HCT116 (cell line): Measurements from ENCODE around the gene SH3GL1. TPM values are rescaled to one million over a fixed set of nuclear protein-coding genes. Genes with fewer than 3 reads are reported as not detected.
A peak's percentile ranks its signal among the peaks of the same experiment; 100 is the strongest.

Experiments
- ATAC-seq: fragments of 200-7000 bp; cut with Tn5 transposase; 2 replicates; pipeline ENCODE4 v1.9.1; 2020; ENCODE audit warnings: mild to moderate bottlenecking, moderate library complexity
- BruUV-seq: library from RNA; stranded (reverse); fragments of 400-500 nt; replicated peaks from 2 replicates; lab custom pipeline; 2021; lab: Mats Ljungman, UMichigan
- CTCF ChIA-PET: fragments of 300-600 bp; sonication (Branson Sonifier 250); formaldehyde crosslinking; loops from one replicate; lab custom pipeline; 2021; ENCODE audit warnings: antibody characterized with exemption; lab: Charles Lee
- POLR2A ChIA-PET: fragments of 300-600, 350-600 bp; sonication (Branson Sonifier 250); formaldehyde crosslinking; loops from one replicate; lab custom pipeline; 2021; ENCODE audit warnings: antibody characterized with exemption; lab: Charles Lee
- RAD21 ChIA-PET, 2 experiments: fragments of 300-600 bp; sonication (Branson Sonifier 250); formaldehyde crosslinking; loops; one replicate each; lab custom pipeline; 2023; ENCODE audit warnings: low total read pairs in 2 of 2; ENCODE audit not compliant: uncharacterized antibody in 2 of 2, unreplicated experiment in 2 of 2, low non-redundant PET in 1 of 2; lab: Charles Lee
- DNase-seq: peaks from one replicate; pipeline ENCODE4 v3.0.0-alpha.2; 2010; ENCODE audit warnings: low read depth, low spot score
- H2AFZ ChIP-seq: fragments of 200-600 bp; shearing (Covaris generic), sonication (generic); 2 replicates; pipeline ENCODE4 v1.6.1; 2017; ENCODE audit warnings: low read depth, mixed run types, mixed read lengths, antibody characterized with exemption, low read length; ENCODE audit not compliant: poor library complexity, severe bottlenecking
- H3K27ac ChIP-seq: 2 replicates; pipeline ENCODE4 v1.5.1; 2012; ENCODE audit warnings: low read depth, low read length
- H3K27me3 ChIP-seq: fragments of 200-600 bp; sonication (generic); 2 replicates; pipeline ENCODE4 v1.6.1; 2016; ENCODE audit warnings: mixed run types, low read length, mixed read lengths; ENCODE audit not compliant: insufficient read depth
- H3K36me3 ChIP-seq, 2 experiments: fragments of 200-500 bp in 1 of 2; fragments of 200-600 bp in 1 of 2; sonication (Bioruptor generic) in 1 of 2; sonication (generic) in 1 of 2; 2 replicates each; pipeline versions ENCODE4 v1.5.1 to v1.6.1; 2014 to 2016; ENCODE audit warnings: low read length in 2 of 2, inconsistent platforms in 1 of 2, mixed read lengths in 1 of 2, mixed run types in 1 of 2; ENCODE audit not compliant: insufficient read depth in 2 of 2, control insufficient read depth in 1 of 2
- H3K4me1 ChIP-seq, 2 experiments: fragments of 200-600 bp in 1 of 2; sonication (generic) in 1 of 2; 2 replicates each; pipeline versions ENCODE4 v1.5.1 to v1.6.1; 2012 to 2017; ENCODE audit warnings: low read length in 2 of 2, inconsistent platforms in 1 of 2, mild to moderate bottlenecking in 1 of 2, mixed read lengths in 1 of 2, mixed run types in 1 of 2, moderate library complexity in 1 of 2; ENCODE audit not compliant: insufficient read depth in 2 of 2, control insufficient read depth in 1 of 2
- H3K4me2 ChIP-seq: fragments of 200-600 bp; sonication (generic); 2 replicates; pipeline ENCODE4 v1.6.1; 2017; ENCODE audit warnings: mixed run types, low read length, mixed read lengths
- H3K4me3 ChIP-seq, 2 experiments: fragments of 200-600 bp in 1 of 2; sonication (generic) in 1 of 2; replicated peaks in 1 of 2; 2 replicates each; pipeline ENCODE4 v1.5.1; 2011 to 2016; ENCODE audit warnings: low read length in 2 of 2, control low read depth in 1 of 2, low read depth in 1 of 2, mild to moderate bottlenecking in 1 of 2, mixed read lengths in 1 of 2, mixed run types in 1 of 2
- H3K79me2 ChIP-seq: fragments of 200-600 bp; sonication (generic); 2 replicates; pipeline ENCODE4 v1.6.1; 2017; ENCODE audit warnings: mild to moderate bottlenecking, mixed run types, low read length, moderate library complexity, mixed read lengths; ENCODE audit not compliant: insufficient read depth
- H3K9ac ChIP-seq: fragments of 200-600 bp; sonication (generic); 2 replicates; pipeline ENCODE4 v1.6.1; 2016; ENCODE audit warnings: low read length, mixed read lengths
- H3K9me2 ChIP-seq: fragments of 200-600 bp; sonication (generic), shearing (Covaris generic); 2 replicates; pipeline ENCODE4 v1.6.1; 2017; ENCODE audit warnings: mixed run types, mild to moderate bottlenecking, moderate library complexity; ENCODE audit not compliant: insufficient read depth
- H3K9me3 ChIP-seq, 2 experiments: fragments of 200-500 bp in 1 of 2; fragments of 200-600 bp in 1 of 2; sonication (Bioruptor generic) in 1 of 2; sonication (generic) in 1 of 2; 2 replicates each; pipeline ENCODE4 v1.6.1; 2014 to 2017; ENCODE audit warnings: low read length in 2 of 2, mixed read lengths in 2 of 2, inconsistent platforms in 1 of 2, low read depth in 1 of 2, mild to moderate bottlenecking in 1 of 2, mixed run types in 1 of 2, moderate library complexity in 1 of 2; ENCODE audit not compliant: control insufficient read depth in 1 of 2, insufficient read depth in 1 of 2
- H4K20me1 ChIP-seq: fragments of 200-600 bp; sonication (generic), shearing (Covaris generic); 2 replicates; pipeline ENCODE4 v1.6.1; 2017; ENCODE audit warnings: mixed run types, mild to moderate bottlenecking, moderate library complexity; ENCODE audit not compliant: insufficient read depth
- CBX3 ChIP-seq: IDR thresholded peaks from 2 replicates; pipeline ENCODE4 v1.6.1; 2012; ENCODE audit warnings: low read depth
- CEBPB ChIP-seq: IDR thresholded peaks from 2 replicates; pipeline ENCODE4 v1.6.1; 2012; ENCODE audit warnings: low read depth
- EGR1 ChIP-seq: IDR thresholded peaks from 2 replicates; pipeline ENCODE4 v1.6.1; 2012; ENCODE audit warnings: low read depth
- ELF1 ChIP-seq: IDR thresholded peaks from 2 replicates; pipeline ENCODE4 v1.6.1; 2012; ENCODE audit warnings: low read depth, borderline replicate concordance
- EZH2 ChIP-seq: fragments of 200-600 bp; sonication (generic); IDR thresholded peaks from 2 replicates; pipeline ENCODE4 v1.6.1; 2017; ENCODE audit warnings: antibody characterized with exemption, mixed run types
- EZH2phosphoT487 ChIP-seq: fragments of 200-600 bp; IDR thresholded peaks from 2 replicates; pipeline ENCODE4 v1.6.1; 2018; ENCODE audit warnings: antibody characterized with exemption, borderline replicate concordance
- FOSL1 ChIP-seq: IDR thresholded peaks from 2 replicates; pipeline ENCODE4 v1.6.1; 2012; ENCODE audit warnings: low read depth
- JUND ChIP-seq: IDR thresholded peaks from 2 replicates; pipeline ENCODE4 v1.6.1; 2012
- SIN3A ChIP-seq: IDR thresholded peaks from 2 replicates; pipeline ENCODE4 v1.6.1; 2012; ENCODE audit warnings: low read depth
- SP1 ChIP-seq: IDR thresholded peaks from 2 replicates; pipeline ENCODE4 v1.6.1; 2012; ENCODE audit warnings: low read depth
- SRF ChIP-seq: IDR thresholded peaks from 2 replicates; pipeline ENCODE4 v1.6.1; 2012; ENCODE audit warnings: low read depth
- TCF7L2 ChIP-seq: IDR thresholded peaks from 2 replicates; pipeline ENCODE4 v1.7.0; 2011; ENCODE audit warnings: borderline replicate concordance, inconsistent platforms; ENCODE audit not compliant: insufficient read depth, insufficient read length; ENCODE audit errors: extremely low read depth
- intact Hi-C: fragments of 100-400 bp; cut with micrococcal nuclease; formaldehyde crosslinking; loops from 2 replicates; pipeline ENCODE4 v1.10.0; 2022
- total RNA-seq: library from RNA; stranded (reverse); gene quantifications from one replicate; pipeline ENCODE4 v1.2.1, GENCODE V29; 2021; ENCODE audit not compliant: unreplicated experiment
- TF ChIP-seq, protein P1 (sequence below): IDR thresholded peaks from 2 replicates; pipeline ENCODE4 v1.6.1; 2012
- TF ChIP-seq, protein P2 (sequence below), 3 experiments: fragments of 200-600 bp in 1 of 3; sonication (generic) in 1 of 3; IDR thresholded peaks in 2 of 3; conservative IDR thresholded peaks in 1 of 3; 2 replicates each; pipeline ENCODE4 v1.5.1; 2012 to 2017; ENCODE audit warnings: low read depth in 2 of 3, low read length in 2 of 3, antibody characterized with exemption in 1 of 3, borderline replicate concordance in 1 of 3, control low read depth in 1 of 3, mild to moderate bottlenecking in 1 of 3, mixed read lengths in 1 of 3, mixed run types in 1 of 3, moderate library complexity in 1 of 3; ENCODE audit not compliant: insufficient read depth in 1 of 3
- TF ChIP-seq, protein P3 (sequence below): IDR thresholded peaks from 2 replicates; pipeline ENCODE4 v1.6.1; 2011; ENCODE audit warnings: mild to moderate bottlenecking, low read length, moderate library complexity; ENCODE audit not compliant: insufficient replicate concordance; ENCODE audit errors: extremely low read depth

Gene SH3GL1
- total RNA-seq, 1 experiment from 2014 or later, result 86.0 TPM

DNA sequence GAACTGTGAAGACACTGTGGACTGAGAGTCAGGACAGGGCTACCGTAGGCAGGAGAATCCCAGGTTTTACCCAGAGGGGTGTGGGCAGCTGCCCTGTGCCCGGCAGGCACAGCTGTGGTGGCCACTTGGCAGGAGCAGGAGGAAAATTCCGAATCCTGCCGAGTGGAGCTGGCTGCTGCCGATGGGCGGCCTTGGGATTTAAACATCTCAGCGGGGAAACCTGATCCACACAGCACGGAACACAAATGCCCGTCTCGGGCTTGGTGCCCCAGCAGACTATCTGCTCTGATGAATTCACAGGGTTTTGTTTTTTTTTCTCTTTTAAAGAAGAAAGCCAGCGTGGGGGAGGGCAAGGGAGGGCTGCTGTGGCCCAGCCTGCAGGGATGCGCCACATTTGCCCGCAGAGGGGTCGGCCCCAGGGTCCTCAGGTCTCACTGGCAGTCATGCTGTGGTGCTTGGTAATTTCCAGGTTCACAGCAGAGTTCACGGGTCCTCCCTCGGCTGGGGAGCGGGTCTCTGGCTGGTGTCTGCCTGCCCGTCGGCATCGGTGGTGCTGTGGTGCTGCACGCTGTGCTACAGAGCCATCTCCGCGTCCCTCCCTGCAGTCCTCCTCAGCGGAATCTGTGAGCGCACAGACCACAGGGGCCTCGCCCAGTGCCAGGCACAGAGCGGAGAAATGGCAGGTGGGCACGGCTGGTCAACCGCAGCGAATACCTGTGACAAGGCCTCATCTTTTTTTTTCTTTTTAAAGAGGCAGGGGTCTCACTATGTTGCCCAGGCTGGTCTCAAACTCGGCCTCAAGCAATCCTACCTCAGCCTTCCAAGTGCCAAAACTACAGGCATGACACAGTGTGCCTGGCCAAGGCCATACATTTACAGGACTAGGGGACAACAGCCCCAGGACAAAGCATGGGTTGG lies 28.8 kb downstream of the SH3GL1 start:
- H4K20me1 ChIP-seq, result no peaks in the 10 kb centered on the region; the same call in 1 of the 2 replicates
- ChIA-PET POLR2A (no interaction called here), CTCF (no interaction called here), RAD21 (no interaction called here)
- no peaks in the 10 kb centered on the region for H3K9me3 ChIP-seq
- no TSS peak for BruUV-seq
- H3K9me2 ChIP-seq, result no peaks in the 10 kb centered on the region
- ATAC-seq (no peak), DNase-seq (no peak)
- intact Hi-C loops, result no loop called here
- H3K27me3 ChIP-seq, result no peaks in the 10 kb centered on the region
- peaks cover 92% of the 10 kb centered on the region for H3K79me2 ChIP-seq
- H3K4me3 ChIP-seq, result no peak overlapping the region
- peaks cover 32 to 58% of the 10 kb centered on the region in 2 experiments for H3K4me1 ChIP-seq
- H3K4me2 ChIP-seq, result no peak overlapping the region
- TF ChIP-seq CBX3, result no peak
- no peak for TF ChIP-seq SP1
- H3K9ac ChIP-seq, result no peak overlapping the region
- H3K27ac ChIP-seq, result no peak overlapping the region; the same call in 1 of the 2 replicates
- no peak overlapping the region for H2AFZ ChIP-seq
- H3K36me3 ChIP-seq, result no peaks in the 10 kb centered on the region

DNA sequence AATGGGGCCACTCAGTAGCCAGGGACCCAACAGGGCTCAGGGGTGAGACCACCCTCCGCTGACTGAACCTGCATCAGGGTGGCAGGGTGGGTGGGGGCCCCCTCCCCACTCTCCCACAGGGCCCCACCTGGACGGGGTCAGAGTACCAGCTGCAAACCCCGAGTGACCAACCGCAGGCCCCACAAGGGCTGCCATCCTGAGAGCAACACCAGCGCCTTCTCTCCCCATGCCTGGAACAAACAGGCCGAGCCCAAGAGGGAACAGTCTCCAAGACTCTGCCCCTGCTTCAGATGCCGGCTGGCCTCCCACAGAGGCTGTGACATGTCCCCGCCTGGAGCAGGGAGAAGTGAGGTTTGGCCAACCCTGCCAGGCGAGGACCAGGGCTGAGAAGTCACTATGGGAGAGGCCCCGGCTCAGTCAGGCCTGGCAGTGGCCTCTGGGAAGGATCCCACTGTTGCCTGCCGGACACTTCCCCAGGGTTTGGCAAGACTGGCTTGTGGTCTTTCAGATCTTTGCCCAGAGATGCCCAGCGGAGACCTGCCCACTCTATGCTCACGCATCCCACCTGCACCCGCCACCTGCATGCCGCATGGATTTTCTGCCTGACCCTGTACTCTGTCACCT lies 29.8 kb downstream of the SH3GL1 start:
- Histone ChIP-seq H3K4me2 (no peak overlapping the region), H2AFZ (no peak overlapping the region), H3K79me2 (peaks cover 82% of the 10 kb centered on the region), H3K36me3 (no peaks in the 10 kb centered on the region), H3K27ac (peak overlapping the region; percentile 4; the same call in 1 of the 2 replicates), H3K27me3 (no peaks in the 10 kb centered on the region), H3K9ac (no peak overlapping the region), H3K4me1 (peaks cover 22 to 48% of the 10 kb centered on the region in 2 experiments), H3K4me3 (no peak overlapping the region), H3K9me3 (no peaks in the 10 kb centered on the region), H4K20me1 (no peaks in the 10 kb centered on the region), H3K9me2 (no peaks in the 10 kb centered on the region)
- ChIA-PET RAD21 (interaction anchor here in 1 of 2 experiments (0.6 kb wide), 1 partner anchor 127 kb away, joined by 3 read pairs; no protein-coding TSS in a partner anchor), POLR2A (interaction anchor here (0.8 kb wide), 1 partner anchor 10 kb away, joined by 3 read pairs; no protein-coding TSS in a partner anchor), CTCF (interaction anchor here (0.9 to 1.4 kb wide), 2 partner anchors 32 to 104 kb away, joined by 3 read pairs; partner anchors contain the start of gene CHAF1A)
- intact Hi-C loops, result no loop called here
- BruUV-seq, result no TSS peak
- ATAC-seq, result no peak
- DNase-seq, result no peak
- TF ChIP-seq JUND (no peak), CEBPB (no peak), EGR1 (no peak), ELF1 (no peak), TCF7L2 (no peak), SIN3A (no peak), FOSL1 (no peak), EZH2 (no peak), EZH2phosphoT487 (no peak), SRF (no peak)
- TF ChIP-seq, protein P1, sequence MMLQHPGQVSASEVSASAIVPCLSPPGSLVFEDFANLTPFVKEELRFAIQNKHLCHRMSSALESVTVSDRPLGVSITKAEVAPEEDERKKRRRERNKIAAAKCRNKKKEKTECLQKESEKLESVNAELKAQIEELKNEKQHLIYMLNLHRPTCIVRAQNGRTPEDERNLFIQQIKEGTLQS, result no peak
- TF ChIP-seq, protein P2, sequence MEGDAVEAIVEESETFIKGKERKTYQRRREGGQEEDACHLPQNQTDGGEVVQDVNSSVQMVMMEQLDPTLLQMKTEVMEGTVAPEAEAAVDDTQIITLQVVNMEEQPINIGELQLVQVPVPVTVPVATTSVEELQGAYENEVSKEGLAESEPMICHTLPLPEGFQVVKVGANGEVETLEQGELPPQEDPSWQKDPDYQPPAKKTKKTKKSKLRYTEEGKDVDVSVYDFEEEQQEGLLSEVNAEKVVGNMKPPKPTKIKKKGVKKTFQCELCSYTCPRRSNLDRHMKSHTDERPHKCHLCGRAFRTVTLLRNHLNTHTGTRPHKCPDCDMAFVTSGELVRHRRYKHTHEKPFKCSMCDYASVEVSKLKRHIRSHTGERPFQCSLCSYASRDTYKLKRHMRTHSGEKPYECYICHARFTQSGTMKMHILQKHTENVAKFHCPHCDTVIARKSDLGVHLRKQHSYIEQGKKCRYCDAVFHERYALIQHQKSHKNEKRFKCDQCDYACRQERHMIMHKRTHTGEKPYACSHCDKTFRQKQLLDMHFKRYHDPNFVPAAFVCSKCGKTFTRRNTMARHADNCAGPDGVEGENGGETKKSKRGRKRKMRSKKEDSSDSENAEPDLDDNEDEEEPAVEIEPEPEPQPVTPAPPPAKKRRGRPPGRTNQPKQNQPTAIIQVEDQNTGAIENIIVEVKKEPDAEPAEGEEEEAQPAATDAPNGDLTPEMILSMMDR (IDR thresholded peaks at IDR 0.05 in 2 of 3, conservative IDR thresholded peaks at IDR 0.05 in 1 of 3; ENCODE audit: borderline replicate concordance in 1 of 3, insufficient read depth in 1 of 3, low read depth in 2 of 3, low read length in 2 of 3), result no peak
- TF ChIP-seq, protein P3, sequence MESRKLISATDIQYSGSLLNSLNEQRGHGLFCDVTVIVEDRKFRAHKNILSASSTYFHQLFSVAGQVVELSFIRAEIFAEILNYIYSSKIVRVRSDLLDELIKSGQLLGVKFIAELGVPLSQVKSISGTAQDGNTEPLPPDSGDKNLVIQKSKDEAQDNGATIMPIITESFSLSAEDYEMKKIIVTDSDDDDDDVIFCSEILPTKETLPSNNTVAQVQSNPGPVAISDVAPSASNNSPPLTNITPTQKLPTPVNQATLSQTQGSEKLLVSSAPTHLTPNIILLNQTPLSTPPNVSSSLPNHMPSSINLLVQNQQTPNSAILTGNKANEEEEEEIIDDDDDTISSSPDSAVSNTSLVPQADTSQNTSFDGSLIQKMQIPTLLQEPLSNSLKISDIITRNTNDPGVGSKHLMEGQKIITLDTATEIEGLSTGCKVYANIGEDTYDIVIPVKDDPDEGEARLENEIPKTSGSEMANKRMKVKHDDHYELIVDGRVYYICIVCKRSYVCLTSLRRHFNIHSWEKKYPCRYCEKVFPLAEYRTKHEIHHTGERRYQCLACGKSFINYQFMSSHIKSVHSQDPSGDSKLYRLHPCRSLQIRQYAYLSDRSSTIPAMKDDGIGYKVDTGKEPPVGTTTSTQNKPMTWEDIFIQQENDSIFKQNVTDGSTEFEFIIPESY, result no peak
